Measurements from ENCODE around the gene PRUNE2.

- TF ChIP-seq, protein P1, sequence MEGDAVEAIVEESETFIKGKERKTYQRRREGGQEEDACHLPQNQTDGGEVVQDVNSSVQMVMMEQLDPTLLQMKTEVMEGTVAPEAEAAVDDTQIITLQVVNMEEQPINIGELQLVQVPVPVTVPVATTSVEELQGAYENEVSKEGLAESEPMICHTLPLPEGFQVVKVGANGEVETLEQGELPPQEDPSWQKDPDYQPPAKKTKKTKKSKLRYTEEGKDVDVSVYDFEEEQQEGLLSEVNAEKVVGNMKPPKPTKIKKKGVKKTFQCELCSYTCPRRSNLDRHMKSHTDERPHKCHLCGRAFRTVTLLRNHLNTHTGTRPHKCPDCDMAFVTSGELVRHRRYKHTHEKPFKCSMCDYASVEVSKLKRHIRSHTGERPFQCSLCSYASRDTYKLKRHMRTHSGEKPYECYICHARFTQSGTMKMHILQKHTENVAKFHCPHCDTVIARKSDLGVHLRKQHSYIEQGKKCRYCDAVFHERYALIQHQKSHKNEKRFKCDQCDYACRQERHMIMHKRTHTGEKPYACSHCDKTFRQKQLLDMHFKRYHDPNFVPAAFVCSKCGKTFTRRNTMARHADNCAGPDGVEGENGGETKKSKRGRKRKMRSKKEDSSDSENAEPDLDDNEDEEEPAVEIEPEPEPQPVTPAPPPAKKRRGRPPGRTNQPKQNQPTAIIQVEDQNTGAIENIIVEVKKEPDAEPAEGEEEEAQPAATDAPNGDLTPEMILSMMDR (conservative IDR thresholded peaks at IDR 0.05; ENCODE audit: low read length) = no peak
- no peak for TF ChIP-seq EZH2phosphoT487 (IDR thresholded peaks at IDR 0.05; ENCODE audit: borderline replicate concordance, low read depth, low read length)
Measured at GRCh38 chr9:76764138-76764537, 141.8 kb downstream of the PRUNE2 start, which contains the start of gene PCA3.

Data from OCI-LY7 (cell line).